Stimulated activated CD4-positive, alpha-beta T cell treated with anti-CD3 and anti-CD28 coated beads, Interleukin-1b, Interleukin-23, amount 100 ng/mL, for 48 hours (primary cell): ENCODE measurements around the gene PTPRD.

ENCODE experiments used
- DNase-seq: peaks from one replicate; pipeline ENCODE4 v3.0.0-alpha.2; 2020

PTPRD gene

GRCh38 chr9:9847750-9848149 is 765.1 kb downstream of the PTPRD start:
- no peak for DNase-seq

GRCh38 chr9:9846557-9846956 is 766.2 kb downstream of the PTPRD start:
- DNase-seq, result no peak

- DNase-seq, result no peak
Observed at GRCh38 chr9:9820436-9820835, 792.4 kb downstream of the PTPRD start.

- no peak for DNase-seq
Observed at GRCh38 chr9:9819886-9820285, 792.9 kb downstream of the PTPRD start.

GRCh38 chr9:9817176-9817575 is 795.6 kb downstream of the PTPRD start:
- no peak for DNase-seq

- DNase-seq, result no peak
Observed at GRCh38 chr9:9804109-9804508, 808.7 kb downstream of the PTPRD start.

- DNase-seq, result no peak
Observed at GRCh38 chr9:9799287-9799686, 813.5 kb downstream of the PTPRD start.

- no peak for DNase-seq
Observed at GRCh38 chr9:9792144-9792857, 820.5 kb downstream of the PTPRD start.

- DNase-seq, result no peak
Observed at GRCh38 chr9:9791611-9792010, 821.2 kb downstream of the PTPRD start.

- DNase-seq, result no peak
Observed at GRCh38 chr9:9790216-9790872, 822.5 kb downstream of the PTPRD start.

GRCh38 chr9:9783711-9784110 is 829.1 kb downstream of the PTPRD start:
- no peak for DNase-seq

GRCh38 chr9:9783211-9783610 is 829.6 kb downstream of the PTPRD start:
- DNase-seq, result no peak

GRCh38 chr9:9778293-9778692 is 834.5 kb downstream of the PTPRD start:
- DNase-seq, result no peak

- DNase-seq, result no peak
Observed at GRCh38 chr9:9774471-9774870, 838.3 kb downstream of the PTPRD start.

- DNase-seq, result no peak
Observed at GRCh38 chr9:9771314-9771713, 841.5 kb downstream of the PTPRD start.

- DNase-seq, result no peak
Observed at GRCh38 chr9:9764821-9765220, 848.0 kb downstream of the PTPRD start.

GRCh38 chr9:9754186-9754585 is 858.6 kb downstream of the PTPRD start:
- no peak for DNase-seq

GRCh38 chr9:9753266-9753665 is 859.5 kb downstream of the PTPRD start:
- no peak for DNase-seq

- DNase-seq, result no peak
Observed at GRCh38 chr9:9752722-9753121, 860.1 kb downstream of the PTPRD start.

- DNase-seq, result no peak
Observed at GRCh38 chr9:9751996-9752395, 860.8 kb downstream of the PTPRD start.

GRCh38 chr9:9750719-9751118 is 862.1 kb downstream of the PTPRD start:
- DNase-seq, result no peak

GRCh38 chr9:9749591-9749990 is 863.2 kb downstream of the PTPRD start:
- DNase-seq, result no peak

GRCh38 chr9:9747787-9748186 is 865.0 kb downstream of the PTPRD start:
- no peak for DNase-seq

GRCh38 chr9:9746826-9747225 is 866.0 kb downstream of the PTPRD start:
- DNase-seq, result no peak

- no peak for DNase-seq
Observed at GRCh38 chr9:9743822-9744221, 869.0 kb downstream of the PTPRD start.
